Activated CD8-positive, alpha-beta memory T cell treated with anti-CD3 and anti-CD28 coated beads for 36 hours (primary cell): ENCODE results near the gene MYO1C. TPM values are rescaled to one million over a fixed set of nuclear protein-coding genes. Genes with fewer than 3 reads are reported as not detected.
"Not testable (repeated sequence)": the region's sequence is repeated elsewhere in the genome, so short reads cannot be mapped to it uniquely, and the experiment has no call there.

Experiments
- CTCF ChIA-PET: fragments of 350-600 bp; sonication (Branson Sonifier 250); formaldehyde crosslinking; loops from one replicate; lab custom pipeline; 2021; ENCODE audit warnings: antibody characterized with exemption; lab: Charles Lee
- POLR2A ChIA-PET: fragments of 350-600 bp; sonication (Branson Sonifier 250); formaldehyde crosslinking; loops from one replicate; lab custom pipeline; 2021; ENCODE audit warnings: antibody characterized with exemption; lab: Charles Lee
- total RNA-seq, 2 experiments: library from RNA; stranded (reverse); gene quantifications; one replicate each; pipeline ENCODE4 v1.2.3, GENCODE V29; 2021

The MYO1C gene
- total RNA-seq, 2 experiments from 2014 or later: 30.4 to 31.4 TPM

- ChIA-PET POLR2A (no interaction called here), CTCF (no interaction called here)
Observed at GRCh38 chr17:1470755-1471462, 21.6 kb downstream of the MYO1C start.

GRCh38 chr17:1470071-1470754 is 22.3 kb downstream of the MYO1C start:
- ChIA-PET POLR2A (interaction anchor here (0.6 kb wide), 1 partner anchor 307 kb away, joined by 3 read pairs; no protein-coding TSS in a partner anchor), CTCF (no interaction called here)

GRCh38 chr17:1469231-1469852 is 23.1 kb downstream of the MYO1C start:
- CTCF ChIA-PET: interaction anchor here (0.6 kb wide), 1 partner anchor 80 kb away, joined by 3 read pairs; no protein-coding TSS in a partner anchor

GRCh38 chr17:1467898-1468492 is 24.5 kb downstream of the MYO1C start:
- CTCF ChIA-PET: no interaction called here
- POLR2A ChIA-PET: no interaction called here

More at GRCh38 chr17:1469231-1469852, 23.1 kb downstream of the MYO1C start:
- POLR2A ChIA-PET: interaction anchor here (0.6 kb wide), 1 partner anchor 307 kb away, joined by 3 read pairs; no protein-coding TSS in a partner anchor

- CTCF ChIA-PET: no interaction called here
Observed at GRCh38 chr17:1467258-1467657, 25.2 kb downstream of the MYO1C start.

GRCh38 chr17:1464186-1464585 is 28.3 kb downstream of the MYO1C start:
- ChIA-PET CTCF (no interaction called here), POLR2A (interaction anchor here (1.2 kb wide), 1 partner anchor 35 kb away, joined by 5 read pairs; no protein-coding TSS in a partner anchor)

More at GRCh38 chr17:1467258-1467657, 25.2 kb downstream of the MYO1C start:
- POLR2A ChIA-PET: no interaction called here

GRCh38 chr17:1462164-1463112 is 30.0 kb downstream of the MYO1C start:
- POLR2A ChIA-PET: interaction anchor here (0.5 to 1.1 kb wide), 5 partner anchors 25 to 350 kb away, joined by 3 to 8 read pairs (median 4); no protein-coding TSS in a partner anchor
- CTCF ChIA-PET: interaction anchor here (0.6 to 1.2 kb wide), 3 partner anchors 10 to 310 kb away, joined by 3 read pairs; no protein-coding TSS in a partner anchor

GRCh38 chr17:1461198-1461944 is 31.1 kb downstream of the MYO1C start:
- ChIA-PET POLR2A (interaction anchor here (0.5 kb wide), 1 partner anchor 351 kb away, joined by 5 read pairs; no protein-coding TSS in a partner anchor), CTCF (no interaction called here)

GRCh38 chr17:1460233-1460632 is 32.3 kb downstream of the MYO1C start:
- ChIA-PET POLR2A (no interaction called here), CTCF (no interaction called here)

GRCh38 chr17:1455797-1456599 is 36.5 kb downstream of the MYO1C start, which contains the start of gene CRK:
Gene CRK, minus strand, starts transcription at chr17:1456232. Its CDS starts 115 bp downstream, at chr17:1456117.
- CTCF ChIA-PET: interaction anchor here (0.8 to 1.5 kb wide), 3 partner anchors 60 to 94 kb away, joined by 3 read pairs; partner anchors contain the start of gene INPP5K
- POLR2A ChIA-PET: interaction anchor here (0.5 to 0.9 kb wide), 2 partner anchors 27 to 90 kb away, joined by 4 to 8 read pairs; no protein-coding TSS in a partner anchor

- POLR2A ChIA-PET: interaction anchor here (0.5 to 0.9 kb wide), 2 partner anchors 28 to 90 kb away, joined by 4 to 8 read pairs; no protein-coding TSS in a partner anchor
- CTCF ChIA-PET: interaction anchor here (1.1 kb wide), 1 partner anchor 93 kb away, joined by 3 read pairs; no protein-coding TSS in a partner anchor
Observed at GRCh38 chr17:1455291-1455796, 37.1 kb downstream of the MYO1C start.

GRCh38 chr17:1454541-1454940 is 37.9 kb downstream of the MYO1C start:
- CTCF ChIA-PET: interaction anchor here (0.9 to 1.5 kb wide), 2 partner anchors 61 to 88 kb away, joined by 3 read pairs; no protein-coding TSS in a partner anchor
- POLR2A ChIA-PET: interaction anchor here (0.6 kb wide), 1 partner anchor 113 kb away, joined by 5 read pairs; no protein-coding TSS in a partner anchor

GRCh38 chr17:1453694-1454093 is 38.8 kb downstream of the MYO1C start:
- POLR2A ChIA-PET: not testable (repeated sequence)
- CTCF ChIA-PET: interaction anchor here (0.9 to 1.5 kb wide), 2 partner anchors 87 to 89 kb away, joined by 3 read pairs; no protein-coding TSS in a partner anchor

GRCh38 chr17:1452836-1453235 is 39.6 kb downstream of the MYO1C start:
- POLR2A ChIA-PET: no interaction called here
- CTCF ChIA-PET: interaction anchor here (0.7 to 1.5 kb wide), 2 partner anchors 10 to 86 kb away, joined by 3 read pairs; no protein-coding TSS in a partner anchor

- CTCF ChIA-PET: interaction anchor here (0.6 kb wide), 2 partner anchors 86 to 262 kb away, joined by 4 to 5 read pairs; no protein-coding TSS in a partner anchor
- POLR2A ChIA-PET: not testable (repeated sequence)
Observed at GRCh38 chr17:1450261-1450660, 42.2 kb downstream of the MYO1C start.
